HL-60 (cell line): ENCODE data around the gene FAM72A.
"Not testable (repeated sequence)": the region's sequence is repeated elsewhere in the genome, so short reads cannot be mapped to it uniquely, and the experiment has no call there.

Experiments
- DNase-seq, 2 experiments: peaks; one replicate each; pipeline ENCODE4 v3.0.0-alpha.2; 2010 to 2020; ENCODE audit warnings: low read depth in 1 of 2, low spot score in 1 of 2
- H3K27ac ChIP-seq: fragments of 250-450 bp; sonication (Bioruptor Pico); replicated peaks from 2 replicates; pipeline ENCODE4 v1.5.1; 2020; ENCODE audit warnings: mild to moderate bottlenecking, moderate library complexity
- H3K27me3 ChIP-seq: fragments of 250-450 bp; sonication (Bioruptor Pico); 2 replicates; pipeline ENCODE4 v1.5.1; 2021; ENCODE audit warnings: mild to moderate bottlenecking, moderate library complexity; ENCODE audit not compliant: insufficient read depth, poor library complexity, severe bottlenecking
- H3K4me3 ChIP-seq: replicated peaks from 2 replicates; pipeline ENCODE4 v1.5.1; 2011; ENCODE audit warnings: mild to moderate bottlenecking, control low read depth, low read length; ENCODE audit not compliant: insufficient read depth

FAM72A gene

DNA sequence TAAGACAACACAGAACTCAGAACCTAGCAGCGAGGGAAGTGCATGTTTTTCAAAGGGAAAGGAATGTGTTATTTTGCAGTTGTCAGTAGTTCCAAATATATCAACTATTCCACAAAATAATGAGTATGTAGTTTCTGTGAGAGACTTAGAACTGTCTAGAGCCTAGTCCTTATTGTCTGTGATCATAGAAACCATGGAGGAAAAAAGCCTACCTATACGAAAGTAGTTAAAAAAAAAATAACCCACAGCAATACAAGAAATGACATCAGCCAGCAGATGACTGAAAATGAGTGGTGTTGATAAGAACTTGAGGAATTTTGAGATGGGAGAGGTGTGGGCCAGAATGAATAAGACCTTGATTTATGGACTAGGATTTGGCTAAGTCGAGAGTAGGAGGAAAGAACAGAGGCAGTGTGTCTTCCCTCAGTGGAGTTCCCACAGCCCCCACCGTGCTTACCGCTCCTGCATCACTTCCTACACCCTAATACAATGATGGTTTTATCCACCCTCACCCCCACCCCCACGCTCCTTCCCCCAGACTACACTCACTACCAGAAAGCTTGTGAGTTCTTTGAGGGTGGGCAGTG lies 21.6 kb upstream of the FAM72A start:
- not testable (repeated sequence) for DNase-seq, H3K4me3 ChIP-seq, H3K27ac ChIP-seq, H3K27me3 ChIP-seq

GRCh38 chr1:206221585-206221984 lies 18.9 kb upstream of the FAM72A start:
- not testable (repeated sequence) for H3K27ac ChIP-seq, H3K27me3 ChIP-seq, H3K4me3 ChIP-seq, DNase-seq

DNA sequence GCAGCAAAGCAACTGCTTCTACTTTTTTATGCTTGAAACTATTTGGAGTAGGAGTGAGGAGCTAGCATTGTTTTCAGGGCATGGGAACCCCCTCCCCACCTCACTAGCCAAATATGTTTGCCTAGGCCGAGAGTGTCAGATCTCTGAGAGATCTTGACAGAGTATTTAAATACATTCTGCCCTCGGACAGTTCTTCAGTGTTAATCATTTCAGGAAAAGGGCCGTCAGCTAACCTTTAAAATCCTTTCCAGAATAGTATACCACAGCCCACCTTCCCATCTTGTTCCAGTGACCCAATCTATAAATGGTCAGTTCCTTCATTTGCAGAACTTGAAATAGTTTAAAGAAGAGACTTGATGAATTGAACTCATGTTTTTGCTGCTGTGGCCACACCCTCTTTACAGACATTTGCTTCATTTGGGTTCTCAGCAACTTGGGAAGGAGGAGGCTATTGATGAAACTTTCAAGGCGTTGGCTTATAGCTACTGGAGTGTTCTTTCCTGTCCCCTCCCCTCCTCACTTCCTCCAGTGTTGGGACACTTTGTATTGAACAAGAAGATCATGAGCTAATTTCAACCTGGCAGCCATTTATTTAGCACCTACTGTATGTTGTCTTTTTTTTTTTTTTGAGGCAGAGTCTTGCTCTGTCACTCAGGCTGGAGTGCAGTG lies 17.8 kb upstream of the FAM72A start:
- peak; percentile 16 to 65 for DNase-seq
- H3K27me3 ChIP-seq, H3K27ac ChIP-seq, H3K4me3 ChIP-seq: not testable (repeated sequence)

- H3K27ac ChIP-seq, H3K27me3 ChIP-seq, DNase-seq, H3K4me3 ChIP-seq: not testable (repeated sequence)
Measured at GRCh38 chr1:206219514-206220331, 17.1 kb upstream of the FAM72A start.

- DNase-seq, H3K27me3 ChIP-seq, H3K27ac ChIP-seq, H3K4me3 ChIP-seq: not testable (repeated sequence)
Measured at GRCh38 chr1:206218765-206219164, 16.1 kb upstream of the FAM72A start.

- H3K4me3 ChIP-seq, DNase-seq, H3K27me3 ChIP-seq, H3K27ac ChIP-seq: not testable (repeated sequence)
Measured at GRCh38 chr1:206218285-206218684, 15.6 kb upstream of the FAM72A start.

GRCh38 chr1:206215600-206216392 lies 13.2 kb upstream of the FAM72A start:
- not testable (repeated sequence) for H3K27me3 ChIP-seq, H3K27ac ChIP-seq, DNase-seq, H3K4me3 ChIP-seq

DNA sequence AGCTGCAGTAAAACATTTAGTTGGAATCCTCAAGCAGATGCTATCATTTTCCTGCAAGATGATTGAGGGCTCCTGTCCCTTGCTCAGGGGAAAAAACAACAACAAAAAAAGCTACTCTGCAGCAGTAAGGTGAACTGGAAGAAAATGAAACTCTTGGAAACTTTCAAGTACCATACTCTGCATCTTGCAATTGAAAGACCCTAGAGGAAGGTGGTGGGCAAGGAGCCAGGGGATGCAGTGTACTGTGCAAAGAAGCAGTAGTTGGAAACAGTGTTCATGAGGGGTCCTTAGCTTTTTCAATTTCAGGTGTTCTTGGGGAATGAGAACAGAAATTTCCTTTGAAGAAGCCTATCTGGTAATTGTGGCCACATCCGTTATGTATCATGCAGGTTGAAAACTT lies 8.2 kb upstream of the FAM72A start:
- not testable (repeated sequence) for H3K27ac ChIP-seq, H3K4me3 ChIP-seq, DNase-seq, H3K27me3 ChIP-seq

DNA sequence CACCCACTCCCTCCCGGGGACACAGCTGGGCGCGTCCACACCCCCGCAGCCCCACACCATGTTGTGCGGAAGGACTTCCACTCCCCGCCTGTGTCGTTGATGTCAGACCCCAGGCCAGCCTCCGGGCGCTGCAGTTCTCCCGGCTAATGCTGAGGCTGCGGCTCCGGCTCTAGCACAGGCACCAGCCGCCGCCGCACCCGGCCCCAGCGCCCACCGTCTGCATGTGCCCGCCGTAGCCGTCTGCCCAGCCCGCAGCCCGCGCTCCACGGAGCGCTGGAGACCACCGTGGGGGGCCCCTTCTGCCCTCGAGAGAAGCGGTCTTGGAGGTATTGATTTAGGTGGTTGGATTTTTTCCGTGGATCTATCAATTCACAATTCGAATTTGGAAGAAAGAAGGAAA lies 2.9 kb upstream of the FAM72A start:
- not testable (repeated sequence) for DNase-seq, H3K27me3 ChIP-seq, H3K27ac ChIP-seq
- peak overlapping the region; percentile 29 for H3K4me3 ChIP-seq

DNA sequence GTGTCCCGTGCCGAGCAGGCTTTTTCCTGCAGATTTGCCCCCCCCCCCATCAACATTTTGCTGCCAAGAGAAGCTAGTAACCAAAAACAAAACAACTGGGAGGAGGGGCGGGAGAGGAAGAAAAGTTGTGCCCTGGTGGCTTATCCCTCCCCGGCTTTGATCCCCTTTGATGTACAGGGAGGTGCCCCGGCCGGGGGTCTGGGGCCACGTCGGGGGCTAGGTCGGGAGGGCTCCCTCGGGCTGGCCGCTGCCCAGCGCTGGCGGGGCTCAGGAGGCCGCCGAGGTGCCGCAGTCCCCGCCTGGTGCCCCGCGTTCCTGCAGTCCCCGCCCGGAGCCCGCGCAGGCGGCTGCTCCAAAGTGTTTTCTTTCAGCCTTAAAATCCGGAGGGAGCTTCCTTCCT lies 2.2 kb upstream of the FAM72A start:
- not testable (repeated sequence) for H3K27ac ChIP-seq, H3K27me3 ChIP-seq, DNase-seq
- peak overlapping the region; percentile 40 for H3K4me3 ChIP-seq

DNA sequence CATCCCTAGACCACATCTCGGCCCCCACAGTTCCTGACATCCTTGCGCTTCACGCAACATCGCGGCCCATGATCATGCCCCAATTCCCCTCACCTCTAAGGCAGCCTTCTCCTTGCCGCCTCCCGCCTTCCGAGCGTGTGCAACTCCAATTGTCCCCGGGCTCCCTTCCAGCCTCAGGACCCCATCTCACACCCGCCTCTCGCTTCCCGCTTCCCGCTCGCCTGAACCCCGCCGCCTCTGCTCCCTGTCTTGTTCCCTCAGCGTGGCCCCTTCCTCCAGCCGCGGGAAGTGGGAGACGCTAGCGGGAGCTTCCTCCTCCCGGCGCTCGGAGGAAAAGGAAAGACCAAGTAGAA lies 1.5 kb upstream of the FAM72A start:
- not testable (repeated sequence) for H3K27me3 ChIP-seq, H3K27ac ChIP-seq, DNase-seq
- H3K4me3 ChIP-seq, result peak overlapping the region; percentile 43

- H3K4me3 ChIP-seq, result peak within 1 kb of the TSS; percentile 49
- H3K27me3 ChIP-seq, H3K27ac ChIP-seq: not testable (repeated sequence)
- DNase-seq, result peak; percentile 45 to 63
Measured at GRCh38 chr1:206203364-206204158, 922 bp upstream of the FAM72A start, which contains the start of gene SRGAP2. TSS of gene SRGAP2 (plus strand) at chr1:206203541. CDS start at chr1:206205971, 2,430 bp downstream.

- H3K27me3 ChIP-seq, H3K27ac ChIP-seq, DNase-seq: not testable (repeated sequence)
Measured at GRCh38 chr1:206196748-206197424, 5.8 kb downstream of the FAM72A start.

More at GRCh38 chr1:206196748-206197424, 5.8 kb downstream of the FAM72A start:
- not testable (repeated sequence) for H3K4me3 ChIP-seq
